GM21360 (cell line): ENCODE data around the gene SLC6A20.

Experiments
- ATAC-seq: cut with Tn5 transposase; IDR thresholded peaks from one replicate; pipeline ENCODE4 v1.9.1; 2021; ENCODE audit warnings: mild to moderate bottlenecking, moderate library complexity; ENCODE audit not compliant: unreplicated experiment

The SLC6A20 gene

GRCh38 chr3:45779746-45780735 is 16.3 kb downstream of the SLC6A20 start:
- ATAC-seq, result no peak

- no peak for ATAC-seq
Observed at GRCh38 chr3:45778761-45779201, 17.6 kb downstream of the SLC6A20 start.

- no peak for ATAC-seq
Observed at GRCh38 chr3:45777746-45778386, 18.5 kb downstream of the SLC6A20 start.

- no peak for ATAC-seq
Observed at GRCh38 chr3:45777111-45777745, 19.1 kb downstream of the SLC6A20 start.

GRCh38 chr3:45776611-45777010 is 19.7 kb downstream of the SLC6A20 start:
- ATAC-seq, result no peak

- no peak for ATAC-seq
Observed at GRCh38 chr3:45776301-45776595, 20.1 kb downstream of the SLC6A20 start.

- no peak for ATAC-seq
Observed at GRCh38 chr3:45775571-45776300, 20.6 kb downstream of the SLC6A20 start.

- ATAC-seq, result no peak
Observed at GRCh38 chr3:45774581-45775521, 21.5 kb downstream of the SLC6A20 start.

GRCh38 chr3:45773714-45774449 is 22.5 kb downstream of the SLC6A20 start:
- no peak for ATAC-seq

- no peak for ATAC-seq
Observed at GRCh38 chr3:45773072-45773471, 23.3 kb downstream of the SLC6A20 start.

- ATAC-seq, result no peak
Observed at GRCh38 chr3:45772341-45773035, 23.8 kb downstream of the SLC6A20 start.

- ATAC-seq, result no peak
Observed at GRCh38 chr3:45771831-45772230, 24.5 kb downstream of the SLC6A20 start.

- ATAC-seq, result no peak
Observed at GRCh38 chr3:45771166-45771775, 25.1 kb downstream of the SLC6A20 start.

GRCh38 chr3:45765958-45766357 is 30.4 kb downstream of the SLC6A20 start:
- ATAC-seq, result no peak

- ATAC-seq, result no peak
Observed at GRCh38 chr3:45765266-45765851, 31.0 kb downstream of the SLC6A20 start.

GRCh38 chr3:45763303-45763675 is 33.0 kb downstream of the SLC6A20 start:
- ATAC-seq, result no peak

- ATAC-seq, result no peak
Observed at GRCh38 chr3:45762647-45763302, 33.6 kb downstream of the SLC6A20 start.
